CD4-positive, alpha-beta memory T cell (primary cell): ENCODE data around the gene GSTA4. TPM values are rescaled to one million over a fixed set of nuclear protein-coding genes. Genes with fewer than 3 reads are reported as not detected.
"Not testable (repeated sequence)": the region's sequence is repeated elsewhere in the genome, so short reads cannot be mapped to it uniquely, and the experiment has no call there.

Experiments
- CTCF ChIA-PET: fragments of 350-600 bp; sonication (Branson Sonifier 250); formaldehyde crosslinking; loops from one replicate; lab custom pipeline; 2021; ENCODE audit warnings: inconsistent platforms; ENCODE audit not compliant: partially characterized antibody; lab: Charles Lee
- POLR2A ChIA-PET: fragments of 350-600 bp; sonication (Branson Sonifier 250); formaldehyde crosslinking; loops from one replicate; lab custom pipeline; 2021; ENCODE audit not compliant: partially characterized antibody; lab: Charles Lee
- DNase-seq, 5 donors: peaks; one replicate each; pipeline versions ENCODE4 v3.0.0 to v3.0.0-alpha.2; 2020 to 2022; ENCODE audit warnings: mixed read lengths in 1 of 5
- H3K27ac ChIP-seq: one replicate; pipeline ENCODE4 v1.7.0; 2013; ENCODE audit warnings: low read depth, low read length
- H3K27me3 ChIP-seq: 2 replicates; pipeline ENCODE4 v1.7.0; 2013; ENCODE audit warnings: mild to moderate bottlenecking, low read length, moderate library complexity; ENCODE audit not compliant: insufficient read depth
- H3K36me3 ChIP-seq: 2 replicates; pipeline ENCODE4 v1.7.0; 2013; ENCODE audit warnings: mild to moderate bottlenecking, low read length, moderate library complexity; ENCODE audit not compliant: insufficient read depth
- H3K4me1 ChIP-seq: 2 replicates; pipeline ENCODE4 v1.7.0; 2013; ENCODE audit warnings: mild to moderate bottlenecking, low read length, moderate library complexity; ENCODE audit not compliant: insufficient read depth
- H3K4me3 ChIP-seq, 2 donors: one replicate each; pipeline ENCODE4 v1.7.0; 2013; ENCODE audit warnings: low read length in 2 of 2, mild to moderate bottlenecking in 1 of 2
- H3K9me3 ChIP-seq, 2 donors: one replicate each; pipeline ENCODE4 v1.7.0; 2013; ENCODE audit warnings: low read length in 2 of 2, control low read depth in 1 of 2; ENCODE audit not compliant: control insufficient read depth in 1 of 2
- H3K27ac Mint-ChIP-seq, 7 donors: one replicate each; pipeline ENCODE4 v1.8.0; 2020 to 2021; ENCODE audit warnings: mixed read lengths in 7 of 7, mild to moderate bottlenecking in 6 of 7, inconsistent platforms in 3 of 7, moderate library complexity in 3 of 7
- H3K27me3 Mint-ChIP-seq, 2 donors: one replicate each; pipeline ENCODE4 v1.8.0; 2020 to 2021; ENCODE audit warnings: mixed read lengths in 2 of 2
- H3K36me3 Mint-ChIP-seq, 2 donors: one replicate each; pipeline ENCODE4 v1.8.0; 2020 to 2021; ENCODE audit warnings: mixed read lengths in 2 of 2, inconsistent platforms in 1 of 2, mild to moderate bottlenecking in 1 of 2
- H3K4me1 Mint-ChIP-seq, 4 donors: one replicate each; pipeline ENCODE4 v1.8.0; 2020 to 2021; ENCODE audit warnings: mixed read lengths in 4 of 4, mild to moderate bottlenecking in 1 of 4
- H3K4me3 Mint-ChIP-seq, 8 donors: one replicate each; pipeline ENCODE4 v1.8.0; 2020 to 2021; ENCODE audit warnings: mixed read lengths in 8 of 8, mild to moderate bottlenecking in 7 of 8, moderate library complexity in 6 of 8, inconsistent platforms in 3 of 8
- H3K9me3 Mint-ChIP-seq, 8 donors: one replicate each; pipeline ENCODE4 v1.8.0; 2020 to 2021; ENCODE audit warnings: mixed read lengths in 8 of 8, mild to moderate bottlenecking in 5 of 8, inconsistent platforms in 3 of 8, moderate library complexity in 1 of 8
- intact Hi-C: fragments of 100-400 bp; cut with micrococcal nuclease; formaldehyde crosslinking; loops from one replicate; pipeline ENCODE4 v1.15.1; 2023
- polyA plus RNA-seq, 2 donors: library from polyadenylated mRNA; unstranded; fragments of 300-500 nt; fragmentation: Illumina TruSeq; gene quantifications; one replicate each; pipeline ENCODE4 v1.2.3, GENCODE V29; 2021
- total RNA-seq, 2 experiments: library from RNA; stranded (reverse); gene quantifications; one replicate each; pipeline ENCODE4 v1.2.3, GENCODE V29; 2021

The GSTA4 gene
- total and polyA plus RNA-seq, 4 experiments from 2014 or later: 0.57 to 1.7 TPM; not detected in 2

- POLR2A ChIA-PET: no interaction called here
- H3K36me3 Mint-ChIP-seq: no peaks in the 10 kb centered on the region
- DNase-seq: no peak
Observed at GRCh38 chr6:52953911-52954839, 40.9 kb downstream of the GSTA4 start.

GRCh38 chr6:52946306-52946705 lies 48.8 kb downstream of the GSTA4 start:
- no peak overlapping the region for H3K4me3 Mint-ChIP-seq
- H3K27ac Mint-ChIP-seq: peak overlapping the region in 1 of 7 donors; percentile 2
- POLR2A ChIA-PET: no interaction called here

More at GRCh38 chr6:52953911-52954839, 40.9 kb downstream of the GSTA4 start:
- Histone ChIP-seq H3K27ac (no peak overlapping the region), H3K9me3 (no peaks in the 10 kb centered on the region), H3K4me1 (no peaks in the 10 kb centered on the region), H3K27me3 (no peaks in the 10 kb centered on the region), H3K36me3 (no peaks in the 10 kb centered on the region), H3K4me3 (no peak overlapping the region)
- peaks cover 1 to 2% of the 10 kb centered on the region in 2 donors for H3K27me3 Mint-ChIP-seq
- CTCF ChIA-PET: no interaction called here
- no peak overlapping the region for H3K27ac Mint-ChIP-seq
- H3K9me3 Mint-ChIP-seq: no peaks in the 10 kb centered on the region
- no peak overlapping the region for H3K4me3 Mint-ChIP-seq
- intact Hi-C loops: no loop called here
- peaks cover 0 to 3% (median 0%) of the 10 kb centered on the region in 4 donors for H3K4me1 Mint-ChIP-seq

GRCh38 chr6:52942821-52943220 lies 52.3 kb downstream of the GSTA4 start:
- DNase-seq, H3K27me3 ChIP-seq, H3K9me3 Mint-ChIP-seq, H3K36me3 Mint-ChIP-seq, H3K4me1 Mint-ChIP-seq, H3K9me3 ChIP-seq, H3K27ac Mint-ChIP-seq, H3K4me1 ChIP-seq, H3K27ac ChIP-seq, intact Hi-C loops, H3K4me3 ChIP-seq, H3K36me3 ChIP-seq, POLR2A ChIA-PET, H3K4me3 Mint-ChIP-seq, CTCF ChIA-PET: not testable (repeated sequence)
- peaks cover 6 to 16% of the 10 kb centered on the region in 2 donors for H3K27me3 Mint-ChIP-seq

More at GRCh38 chr6:52946306-52946705, 48.8 kb downstream of the GSTA4 start:
- DNase-seq: no peak
- Histone ChIP-seq H3K4me1 (no peaks in the 10 kb centered on the region), H3K27me3 (no peaks in the 10 kb centered on the region), H3K9me3 (no peaks in the 10 kb centered on the region), H3K27ac (no peak overlapping the region), H3K36me3 (no peaks in the 10 kb centered on the region), H3K4me3 (no peak overlapping the region)
- intact Hi-C loops: no loop called here
- Mint-ChIP-seq H3K27me3 (peaks cover 10 to 20% of the 10 kb centered on the region in 2 donors), H3K36me3 (no peaks in the 10 kb centered on the region), H3K9me3 (no peaks in the 10 kb centered on the region), H3K4me1 (peaks cover 0 to 6% (median 4%) of the 10 kb centered on the region in 4 donors)
- CTCF ChIA-PET: no interaction called here

- ChIA-PET CTCF (no interaction called here), POLR2A (no interaction called here)
- peaks cover 5 to 13% of the 10 kb centered on the region in 2 donors for H3K27me3 Mint-ChIP-seq
- H3K27ac Mint-ChIP-seq: no peak overlapping the region
- peaks cover 0 to 4% (median 3%) of the 10 kb centered on the region in 4 donors for H3K4me1 Mint-ChIP-seq
- no peaks in the 10 kb centered on the region for H3K4me1 ChIP-seq
- H3K4me3 ChIP-seq: no peak overlapping the region
- H3K27me3 ChIP-seq: no peaks in the 10 kb centered on the region
- no peak for DNase-seq
- intact Hi-C loops: no loop called here
- H3K9me3 ChIP-seq: no peaks in the 10 kb centered on the region
- no peaks in the 10 kb centered on the region for H3K36me3 ChIP-seq
- H3K27ac ChIP-seq: no peak overlapping the region
- no peak overlapping the region for H3K4me3 Mint-ChIP-seq
- no peaks in the 10 kb centered on the region for H3K36me3 Mint-ChIP-seq
- no peaks in the 10 kb centered on the region for H3K9me3 Mint-ChIP-seq
Observed at GRCh38 chr6:52942221-52942620, 52.9 kb downstream of the GSTA4 start.

- no peaks in the 10 kb centered on the region for H3K4me1 ChIP-seq
- no peaks in the 10 kb centered on the region for H3K4me1 Mint-ChIP-seq
- peaks cover 1 to 9% of the 10 kb centered on the region in 2 donors for H3K27me3 Mint-ChIP-seq
- H3K9me3 Mint-ChIP-seq: no peaks in the 10 kb centered on the region
- H3K4me3 ChIP-seq: no peak overlapping the region
- no peaks in the 10 kb centered on the region for H3K36me3 ChIP-seq
- H3K27ac ChIP-seq: no peak overlapping the region
- no peaks in the 10 kb centered on the region for H3K27me3 ChIP-seq
- intact Hi-C loops: no loop called here
- POLR2A ChIA-PET: no interaction called here
- no peak overlapping the region for H3K27ac Mint-ChIP-seq
- DNase-seq: no peak
- H3K36me3 Mint-ChIP-seq: no peaks in the 10 kb centered on the region
- CTCF ChIA-PET: no interaction called here
- no peaks in the 10 kb centered on the region for H3K9me3 ChIP-seq
- H3K4me3 Mint-ChIP-seq: no peak overlapping the region
Observed at GRCh38 chr6:52937908-52938307, 57.2 kb downstream of the GSTA4 start.

GRCh38 chr6:52933778-52934177 lies 61.3 kb downstream of the GSTA4 start:
- no peak overlapping the region for H3K4me3 ChIP-seq
- no peaks in the 10 kb centered on the region for H3K4me1 Mint-ChIP-seq
- H3K27me3 ChIP-seq: no peaks in the 10 kb centered on the region
- H3K4me1 ChIP-seq: no peaks in the 10 kb centered on the region
- intact Hi-C loops: no loop called here
- DNase-seq: no peak
- no peaks in the 10 kb centered on the region for H3K9me3 Mint-ChIP-seq
- H3K36me3 Mint-ChIP-seq: no peaks in the 10 kb centered on the region
- H3K4me3 Mint-ChIP-seq: no peak overlapping the region
- H3K27me3 Mint-ChIP-seq: peaks cover 0 to 4% of the 10 kb centered on the region in 2 donors
- no peaks in the 10 kb centered on the region for H3K36me3 ChIP-seq
- ChIA-PET CTCF (no interaction called here), POLR2A (no interaction called here)
- H3K9me3 ChIP-seq: no peaks in the 10 kb centered on the region
- no peak overlapping the region for H3K27ac ChIP-seq
- no peak overlapping the region for H3K27ac Mint-ChIP-seq

- H3K4me1 ChIP-seq: no peaks in the 10 kb centered on the region
- Mint-ChIP-seq H3K9me3 (no peaks in the 10 kb centered on the region), H3K4me1 (no peaks in the 10 kb centered on the region), H3K27ac (peak overlapping the region in 1 of 7 donors; percentile 23), H3K4me3 (no peak overlapping the region), H3K27me3 (peaks cover 0 to 9% of the 10 kb centered on the region in 2 donors), H3K36me3 (no peaks in the 10 kb centered on the region)
- ChIA-PET POLR2A (no interaction called here), CTCF (no interaction called here)
- no peak for DNase-seq
- no peak overlapping the region for H3K27ac ChIP-seq
- intact Hi-C loops: no loop called here
- no peaks in the 10 kb centered on the region for H3K36me3 ChIP-seq
- no peaks in the 10 kb centered on the region for H3K9me3 ChIP-seq
- no peak overlapping the region for H3K4me3 ChIP-seq
- no peaks in the 10 kb centered on the region for H3K27me3 ChIP-seq
Observed at GRCh38 chr6:52931351-52931750, 63.7 kb downstream of the GSTA4 start.
